ENCODE data around the gene RALGPS2. TPM values are rescaled to one million over a fixed set of nuclear protein-coding genes. Genes with fewer than 3 reads are reported as not detected.

RALGPS2 gene
- total and polyA plus RNA-seq, 2 of the 8 experiments (the other 6 are each of a cell fraction or from before 2014, with no cell fraction given), result 6.7 to 38.0 TPM

DNA sequence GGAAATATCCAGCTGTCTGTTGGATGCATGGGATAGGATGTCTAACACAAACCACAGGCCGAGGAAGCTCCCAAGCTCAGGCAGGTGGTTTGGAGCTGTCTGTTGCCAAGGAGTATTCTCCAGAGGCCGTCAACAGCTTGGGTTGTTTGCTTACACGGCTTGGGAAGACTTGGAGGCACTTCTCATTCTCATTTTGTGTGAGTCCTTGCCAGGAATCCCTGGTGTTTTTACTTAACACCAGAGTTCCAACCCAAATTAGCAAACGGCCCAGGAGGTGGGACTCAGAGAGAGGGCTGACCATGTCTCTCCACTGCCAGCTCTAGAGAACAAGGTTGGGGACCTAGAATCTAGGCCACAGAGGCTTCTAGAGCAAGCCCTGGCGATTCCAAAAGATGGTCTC, 228.0 kb downstream of the RALGPS2 start:
- FAIRE-seq, result no peak
- Histone ChIP-seq H3K4me2 (ENCODE audit: insufficient read depth in 1 of 2, low read depth in 2 of 2, low read length in 2 of 2) (no peak overlapping the region), H3K4me3 (ENCODE audit: extremely low read depth in 1 of 4, insufficient read depth in 2 of 4, low read depth in 3 of 4, low read length in 4 of 4) (no peak overlapping the region), H4K91ac (replicated peaks; ENCODE audit: insufficient read length, low read length) (no peak overlapping the region), H2AFZ (ENCODE audit: low read length) (no peak overlapping the region), H4K8ac (ENCODE audit: extremely low read depth, insufficient read depth, low read length) (no peak overlapping the region), H3K9ac (replicated peaks in 1 of 4; ENCODE audit: extremely low read depth in 1 of 4, low read depth in 3 of 4, low read length in 3 of 4) (no peak overlapping the region), H3K18ac (ENCODE audit: extremely low read depth, low read length) (no peak overlapping the region), H2BK5ac (ENCODE audit: low read depth, low read length) (no peak overlapping the region), H3K36me3 (ENCODE audit: control insufficient read depth in 2 of 4, insufficient read depth in 4 of 4, low read length in 3 of 4) (no peaks in the 10 kb centered on the region), H2BK20ac (ENCODE audit: low read length) (no peak overlapping the region), H3K4ac (replicated peaks; ENCODE audit: insufficient read length, low read depth, low read length) (no peak overlapping the region), H3K9me3 (ENCODE audit: insufficient read depth in 2 of 2, low read depth in 1 of 2, low read length in 1 of 2) (no peaks in the 10 kb centered on the region), H3K4me1 (replicated peaks in 1 of 4; ENCODE audit: control insufficient read depth in 3 of 4, insufficient read depth in 4 of 4, low read length in 3 of 4) (no peaks in the 10 kb centered on the region), H3K79me1 (ENCODE audit: low read depth, low read length) (no peaks in the 10 kb centered on the region), H3K23me2 (ENCODE audit: low read depth, low read length) (no peaks in the 10 kb centered on the region; the same call in 1 of the 2 replicates), H3K56ac (replicated peaks; ENCODE audit: insufficient read length, low read depth, low read length) (no peak overlapping the region), H3K23ac (ENCODE audit: insufficient read length) (no peak overlapping the region), H2BK15ac (ENCODE audit: low read length) (no peak overlapping the region), H4K5ac (ENCODE audit: insufficient read length, low read depth, low read length) (no peak overlapping the region), H2AK5ac (ENCODE audit: low read depth, low read length) (no peak overlapping the region), H2BK120ac (replicated peaks; ENCODE audit: low read depth, low read length) (no peak overlapping the region), H3K27me3 (replicated peaks in 1 of 4; ENCODE audit: control insufficient read depth in 3 of 4, extremely low read depth in 1 of 4, insufficient read depth in 3 of 4, low read length in 3 of 4) (no peaks in the 10 kb centered on the region), H4K20me1 (replicated peaks in 1 of 2; ENCODE audit: control insufficient read depth in 1 of 2, insufficient read depth in 2 of 2, low read length in 2 of 2) (no peaks in the 10 kb centered on the region), H3K27ac (ENCODE audit: low read depth, low read length) (no peak overlapping the region), H2BK12ac (ENCODE audit: low read depth, low read length) (no peak overlapping the region), H3K14ac (ENCODE audit: insufficient read length) (no peak overlapping the region), H3K79me2 (ENCODE audit: control insufficient read depth in 1 of 2, insufficient read depth in 2 of 2, low read length in 2 of 2) (no peaks in the 10 kb centered on the region)
- TF ChIP-seq RXRA (IDR thresholded peaks at IDR 0.05; ENCODE audit: insufficient read depth, low read depth, low read length), result no peak
- no peak for TF ChIP-seq POLR2A (IDR thresholded peaks at IDR 0.05; ENCODE audit: control extremely low read depth in 1 of 2, low read depth in 2 of 2, low read length in 2 of 2)
- TF ChIP-seq ASH2L (IDR thresholded peaks at IDR 0.05; ENCODE audit: low read length), result no peak
- TF ChIP-seq JUN (IDR thresholded peaks at IDR 0.05; ENCODE audit: low read depth, low read length), result no peak
- no peak for TF ChIP-seq EZH2 (IDR thresholded peaks at IDR 0.05; ENCODE audit: low read depth, low read length, severe bottlenecking)
- TF ChIP-seq, protein P1, sequence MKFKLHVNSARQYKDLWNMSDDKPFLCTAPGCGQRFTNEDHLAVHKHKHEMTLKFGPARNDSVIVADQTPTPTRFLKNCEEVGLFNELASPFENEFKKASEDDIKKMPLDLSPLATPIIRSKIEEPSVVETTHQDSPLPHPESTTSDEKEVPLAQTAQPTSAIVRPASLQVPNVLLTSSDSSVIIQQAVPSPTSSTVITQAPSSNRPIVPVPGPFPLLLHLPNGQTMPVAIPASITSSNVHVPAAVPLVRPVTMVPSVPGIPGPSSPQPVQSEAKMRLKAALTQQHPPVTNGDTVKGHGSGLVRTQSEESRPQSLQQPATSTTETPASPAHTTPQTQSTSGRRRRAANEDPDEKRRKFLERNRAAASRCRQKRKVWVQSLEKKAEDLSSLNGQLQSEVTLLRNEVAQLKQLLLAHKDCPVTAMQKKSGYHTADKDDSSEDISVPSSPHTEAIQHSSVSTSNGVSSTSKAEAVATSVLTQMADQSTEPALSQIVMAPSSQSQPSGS (IDR thresholded peaks at IDR 0.05; ENCODE audit: low read length), result no peak
- TF ChIP-seq, protein P2, sequence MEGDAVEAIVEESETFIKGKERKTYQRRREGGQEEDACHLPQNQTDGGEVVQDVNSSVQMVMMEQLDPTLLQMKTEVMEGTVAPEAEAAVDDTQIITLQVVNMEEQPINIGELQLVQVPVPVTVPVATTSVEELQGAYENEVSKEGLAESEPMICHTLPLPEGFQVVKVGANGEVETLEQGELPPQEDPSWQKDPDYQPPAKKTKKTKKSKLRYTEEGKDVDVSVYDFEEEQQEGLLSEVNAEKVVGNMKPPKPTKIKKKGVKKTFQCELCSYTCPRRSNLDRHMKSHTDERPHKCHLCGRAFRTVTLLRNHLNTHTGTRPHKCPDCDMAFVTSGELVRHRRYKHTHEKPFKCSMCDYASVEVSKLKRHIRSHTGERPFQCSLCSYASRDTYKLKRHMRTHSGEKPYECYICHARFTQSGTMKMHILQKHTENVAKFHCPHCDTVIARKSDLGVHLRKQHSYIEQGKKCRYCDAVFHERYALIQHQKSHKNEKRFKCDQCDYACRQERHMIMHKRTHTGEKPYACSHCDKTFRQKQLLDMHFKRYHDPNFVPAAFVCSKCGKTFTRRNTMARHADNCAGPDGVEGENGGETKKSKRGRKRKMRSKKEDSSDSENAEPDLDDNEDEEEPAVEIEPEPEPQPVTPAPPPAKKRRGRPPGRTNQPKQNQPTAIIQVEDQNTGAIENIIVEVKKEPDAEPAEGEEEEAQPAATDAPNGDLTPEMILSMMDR (IDR thresholded peaks at IDR 0.05; ENCODE audit: control extremely low read depth in 1 of 3, insufficient read depth in 1 of 3, low read depth in 1 of 3, low read length in 3 of 3), result no peak
- TF ChIP-seq GABPA (IDR thresholded peaks at IDR 0.05; ENCODE audit: borderline replicate concordance, insufficient read depth, low read length), result no peak
- TF ChIP-seq CEBPB (IDR thresholded peaks at IDR 0.05; ENCODE audit: low read depth, low read length), result no peak
- no peak for TF ChIP-seq SP2 (IDR thresholded peaks at IDR 0.05; ENCODE audit: low read length)
- ChIA-PET POLR2A (ENCODE audit: partially characterized antibody) (no interaction called here), CTCF (ENCODE audit: partially characterized antibody) (interaction anchor here (1.4 kb wide), 2 partner anchors 10 to 50 kb away, joined by 3 to 4 read pairs; no protein-coding TSS in a partner anchor)
- whole genome bisulfite sequencing, 2 experiments (ENCODE audit: extremely low coverage in 1 of 2, insufficient coverage in 1 of 2, insufficient read length in 1 of 2, insufficient replicate concordance in 2 of 2, low coverage in 1 of 2, low lambda C conversion rate in 2 of 2, missing lambda C conversion rate in 1 of 2), result 87% methylated on average over 5 of the region's 5 CpGs; no CpG with 5 or more reads in 1 of the 2 experiments
- DNase-seq (ENCODE audit: low read depth in 1 of 2, low spot score in 2 of 2), result no peak
